NB4 (cell line): ENCODE results near the gene AQP10.

Experiments
- CTCF ChIP-seq: IDR thresholded peaks from one replicate; pipeline ENCODE4 v1.5.1; 2012; ENCODE audit warnings: low read depth, low read length
- MYC ChIP-seq: IDR thresholded peaks from 2 replicates; pipeline ENCODE4 v1.6.1; 2011; ENCODE audit warnings: low read depth, low read length

- TF ChIP-seq CTCF (no peak), MYC (no peak)
Measured at GRCh38 chr1:154316704-154317103, 4.2 kb upstream of the AQP10 start.
